Stomach (tissue), 9 donors: ENCODE measurements around the gene LIN37. TPM values are rescaled to one million over a fixed set of nuclear protein-coding genes. Genes with fewer than 3 reads are reported as not detected.

ENCODE experiments used
- DNase-seq, 2 donors: peaks; one replicate each; pipeline versions ENCODE4 v3.0.0 to v3.0.0-alpha.2; 2013 to 2019
- H3K27ac ChIP-seq, 5 donors: fragments of 200-600 bp in 4 of 5; sonication (generic) in 4 of 5; one replicate each; pipeline ENCODE4 v1.5.1; 2013 to 2019; ENCODE audit warnings: mild to moderate bottlenecking in 1 of 5, moderate library complexity in 1 of 5
- H3K27me3 ChIP-seq, 3 donors: fragments of 200-600 bp; sonication (generic); one replicate each; pipeline ENCODE4 v1.5.1; 2017 to 2019; ENCODE audit warnings: mixed run types in 1 of 3
- H3K36me3 ChIP-seq, 4 donors: fragments of 200-600 bp; sonication (generic); 1 replicate in 3 of 4; 2 replicates in 1 of 4; pipeline ENCODE4 v1.5.1; 2016 to 2019
- H3K4me1 ChIP-seq, 4 donors: fragments of 200-600 bp; sonication (generic); one replicate each; pipeline ENCODE4 v1.5.1; 2016 to 2019
- H3K4me3 ChIP-seq, 4 donors: fragments of 200-600 bp; sonication (generic) in 3 of 4; one replicate each; pipeline ENCODE4 v1.5.1; 2016 to 2019; ENCODE audit warnings: mild to moderate bottlenecking in 1 of 4
- H3K9me3 ChIP-seq, 4 donors: fragments of 200-600 bp; sonication (generic); one replicate each; pipeline ENCODE4 v1.5.1; 2016 to 2019
- CTCF ChIP-seq, 7 experiments: fragments of 450-650 bp in 4 of 7; fragments of 200-600 bp in 3 of 7; sonication (generic) in 3 of 7; IDR thresholded peaks; one replicate each; pipeline ENCODE4 v1.5.1; 2016 to 2019; ENCODE audit warnings: antibody characterized with exemption in 7 of 7, control low read depth in 2 of 7, mild to moderate bottlenecking in 1 of 7
- EP300 ChIP-seq: sonication (generic); formaldehyde crosslinking; IDR thresholded peaks from one replicate; pipeline ENCODE4 v1.6.1; 2017; ENCODE audit warnings: antibody characterized with exemption
- POLR2A ChIP-seq, 4 donors: fragments of 450-650 bp; IDR thresholded peaks; one replicate each; pipeline ENCODE4 v1.6.1; 2016; ENCODE audit warnings: antibody characterized with exemption in 4 of 4, control low read depth in 2 of 4, mild to moderate bottlenecking in 1 of 4, moderate library complexity in 1 of 4
- POLR2AphosphoS5 ChIP-seq, 3 donors: sonication (generic); formaldehyde crosslinking; IDR thresholded peaks; one replicate each; pipeline ENCODE4 v1.6.1; 2016; ENCODE audit warnings: antibody characterized with exemption in 3 of 3
- WGBS, 5 donors: extraction: QIAGEN DNeasy Blood & Tissue Kit in 3 of 5; methylation state at CpG; one replicate each; pipeline versions ENCODE4 v1.1.5 to v1.1.7; 2013 to 2018; 5-methylcytosine and 5-hydroxymethylcytosine counted together
- intact Hi-C: fragments of 100-400 bp; cut with DNase I; formaldehyde crosslinking; loops from one replicate; pipeline ENCODE4 v1.15.1; 2023; ENCODE audit warnings: low total_unique reads
- polyA plus RNA-seq, 3 donors: library from polyadenylated mRNA; stranded (reverse); fragments of 200-250 nt; gene quantifications; one replicate each; pipeline ENCODE4 v1.2.3, GENCODE V29; 2013
- total RNA-seq, 5 donors: library from RNA; depleted of rRNA; stranded (reverse); fragments of >200 nt; gene quantifications; one replicate each; pipeline versions ENCODE4 v1.1.0 to v1.2.3, GENCODE V29; 2014 to 2016
- donor health status: healthy with polysubstance abuse.
- donor health status: Bipolar disorder and iron deficiency.
- donor health status: healthy.

The LIN37 gene
- total and polyA plus RNA-seq, 8 donors = 2.3 to 44.9 (median 20.9) TPM

GRCh38 chr19:35777086-35777841, 28.9 kb downstream of the LIN37 start:
- H3K36me3 ChIP-seq = peaks cover 0 to 42% (median 39%) of the 10 kb centered on the region in 4 donors
- no peaks in the 10 kb centered on the region for H3K9me3 ChIP-seq
- no peak for DNase-seq
- H3K4me3 ChIP-seq = no peak overlapping the region
- peaks cover 7 to 25% (median 21%) of the 10 kb centered on the region in 4 donors for H3K4me1 ChIP-seq
- intact Hi-C loops = no loop called here
- WGBS, 5 donors = 67 to 83% (median 78%) methylated on average over 18 to 19 of the region's 19 CpGs
- no peaks in the 10 kb centered on the region for H3K27me3 ChIP-seq
- TF ChIP-seq EP300 (no peak), CTCF (IDR thresholded peaks at IDR 0.05) (no peak), POLR2AphosphoS5 (IDR thresholded peaks at IDR 0.05) (no peak), POLR2A (IDR thresholded peaks at IDR 0.05) (no peak)
- no peak overlapping the region for H3K27ac ChIP-seq

GRCh38 chr19:35777961-35778360, 29.6 kb downstream of the LIN37 start:
- DNase-seq = no peak
- Histone ChIP-seq H3K27ac (no peak overlapping the region), H3K9me3 (no peaks in the 10 kb centered on the region), H3K4me1 (peaks cover 7 to 25% (median 21%) of the 10 kb centered on the region in 4 donors), H3K4me3 (no peak overlapping the region), H3K36me3 (peaks cover 5 to 49% (median 46%) of the 10 kb centered on the region in 4 donors), H3K27me3 (no peaks in the 10 kb centered on the region)
- 79 to 95% (median 83%) methylated on average over 6 to 7 of the region's 7 CpGs for WGBS, 5 donors
- TF ChIP-seq EP300 = no peak
- no peak for TF ChIP-seq CTCF (IDR thresholded peaks at IDR 0.05)
- TF ChIP-seq POLR2AphosphoS5 (IDR thresholded peaks at IDR 0.05) = no peak
- TF ChIP-seq POLR2A (IDR thresholded peaks at IDR 0.05) = no peak
- intact Hi-C loops = no loop called here

- 90 to 94% (median 93%) methylated on average over 8 of the region's 8 CpGs for WGBS, 5 donors
- DNase-seq = no peak
- no peak overlapping the region for H3K27ac ChIP-seq
- no peak overlapping the region for H3K4me3 ChIP-seq
- H3K4me1 ChIP-seq = peaks cover 7 to 25% (median 21%) of the 10 kb centered on the region in 4 donors
- intact Hi-C loops = no loop called here
- H3K9me3 ChIP-seq = no peaks in the 10 kb centered on the region
- no peaks in the 10 kb centered on the region for H3K27me3 ChIP-seq
- H3K36me3 ChIP-seq = peaks cover 5 to 57% (median 48%) of the 10 kb centered on the region in 4 donors
- TF ChIP-seq POLR2A (IDR thresholded peaks at IDR 0.05) (no peak), CTCF (IDR thresholded peaks at IDR 0.05) (no peak), POLR2AphosphoS5 (IDR thresholded peaks at IDR 0.05) (no peak), EP300 (no peak)
Measured at GRCh38 chr19:35779033-35779432, 30.7 kb downstream of the LIN37 start.

GRCh38 chr19:35780058-35780457, 31.7 kb downstream of the LIN37 start:
- peaks cover 5 to 67% (median 55%) of the 10 kb centered on the region in 4 donors for H3K36me3 ChIP-seq
- 88 to 95% (median 93%) methylated on average over 13 to 16 of the region's 16 CpGs for WGBS, 5 donors
- no peak for DNase-seq

More at GRCh38 chr19:35780058-35780457, 31.7 kb downstream of the LIN37 start:
- Histone ChIP-seq H3K9me3 (no peaks in the 10 kb centered on the region), H3K4me1 (peaks cover 7 to 17% (median 15%) of the 10 kb centered on the region in 4 donors), H3K4me3 (no peak overlapping the region), H3K27ac (no peak overlapping the region), H3K27me3 (no peaks in the 10 kb centered on the region)
- TF ChIP-seq CTCF (IDR thresholded peaks at IDR 0.05) (no peak), POLR2AphosphoS5 (IDR thresholded peaks at IDR 0.05) (no peak), EP300 (no peak), POLR2A (IDR thresholded peaks at IDR 0.05) (no peak)
- intact Hi-C loops = no loop called here
